Lung (tissue), 12 donors: ENCODE results near the gene OSM. TPM values are rescaled to one million over a fixed set of nuclear protein-coding genes. Genes with fewer than 3 reads are reported as not detected.

ENCODE experiments used
- ATAC-seq: fragments of 200-7000 bp; cut with Tn5 transposase; one replicate; pipeline ENCODE4 v1.9.1; 2020; ENCODE audit warnings: moderate number of reproducible peaks; ENCODE audit not compliant: insufficient read depth, low FRiP score
- DNase-seq, 3 donors: peaks; one replicate each; pipeline ENCODE4 v3.0.0-alpha.2; 2013 to 2017
- H3K27ac ChIP-seq, 2 donors: one replicate each; pipeline ENCODE4 v1.5.1; 2013; ENCODE audit warnings: mild to moderate bottlenecking in 2 of 2, moderate library complexity in 2 of 2, control low read depth in 1 of 2, inconsistent platforms in 1 of 2, low read depth in 1 of 2, low read length in 1 of 2
- H3K27me3 ChIP-seq, 3 donors: one replicate each; pipeline ENCODE4 v1.5.1; 2013; ENCODE audit warnings: low read length in 2 of 3; ENCODE audit not compliant: control insufficient read depth in 3 of 3, insufficient read depth in 3 of 3
- H3K36me3 ChIP-seq, 4 donors: one replicate each; pipeline ENCODE4 v1.5.1; 2013; ENCODE audit warnings: low read length in 4 of 4, mild to moderate bottlenecking in 1 of 4, moderate library complexity in 1 of 4; ENCODE audit not compliant: control insufficient read depth in 4 of 4, insufficient read depth in 4 of 4
- H3K4me1 ChIP-seq, 5 donors: one replicate each; pipeline ENCODE4 v1.5.1; 2013; ENCODE audit warnings: low read length in 5 of 5, mild to moderate bottlenecking in 2 of 5, moderate library complexity in 1 of 5; ENCODE audit not compliant: control insufficient read depth in 5 of 5, insufficient read depth in 5 of 5
- H3K4me3 ChIP-seq: one replicate; pipeline ENCODE4 v1.5.1; 2013; ENCODE audit warnings: mild to moderate bottlenecking, control low read depth, moderate library complexity
- H3K9ac ChIP-seq, 2 donors: one replicate each; pipeline ENCODE4 v1.5.1; 2013; ENCODE audit warnings: low read length in 2 of 2, control low read depth in 1 of 2; ENCODE audit not compliant: insufficient read depth in 1 of 2
- H3K9me3 ChIP-seq, 4 donors: one replicate each; pipeline ENCODE4 v1.5.1; 2013; ENCODE audit warnings: low read length in 3 of 4, mild to moderate bottlenecking in 1 of 4, moderate library complexity in 1 of 4; ENCODE audit not compliant: control insufficient read depth in 4 of 4, insufficient read depth in 3 of 4
- WGBS, 2 donors: extraction: QIAGEN DNeasy Blood & Tissue Kit; methylation state at CpG; one replicate each; pipeline ENCODE4 v1.1.7; 2013; 5-methylcytosine and 5-hydroxymethylcytosine counted together
- polyA plus RNA-seq, 2 donors: library from polyadenylated mRNA; stranded (reverse); fragments of 200-250 nt; gene quantifications; one replicate each; pipeline ENCODE4 v1.2.1, GENCODE V29; 2013
- total RNA-seq, 2 donors: library from RNA; depleted of rRNA in 1 of 2; stranded (reverse); fragments of >200 nt in 1 of 2; gene quantifications; one replicate each; pipeline ENCODE4 v1.2.1, GENCODE V29; 2014 to 2021
- TF ChIP-seq, protein P1 (sequence below): IDR thresholded peaks from 2 replicates; pipeline ENCODE4 v1.5.1; 2012; ENCODE audit warnings: mild to moderate bottlenecking; ENCODE audit errors: control extremely low read depth, extremely low read depth
- donor health status: control.
- donor health status: control.
- donor health status: Bipolar disorder and iron deficiency.
- donor health status: healthy.
- donor health status: DM: yes; HTN: yes; CAD: no.

Gene OSM
- total and polyA plus RNA-seq, 4 donors, result 0.57 to 33.2 (median 2.5) TPM

- TF ChIP-seq, protein P1, sequence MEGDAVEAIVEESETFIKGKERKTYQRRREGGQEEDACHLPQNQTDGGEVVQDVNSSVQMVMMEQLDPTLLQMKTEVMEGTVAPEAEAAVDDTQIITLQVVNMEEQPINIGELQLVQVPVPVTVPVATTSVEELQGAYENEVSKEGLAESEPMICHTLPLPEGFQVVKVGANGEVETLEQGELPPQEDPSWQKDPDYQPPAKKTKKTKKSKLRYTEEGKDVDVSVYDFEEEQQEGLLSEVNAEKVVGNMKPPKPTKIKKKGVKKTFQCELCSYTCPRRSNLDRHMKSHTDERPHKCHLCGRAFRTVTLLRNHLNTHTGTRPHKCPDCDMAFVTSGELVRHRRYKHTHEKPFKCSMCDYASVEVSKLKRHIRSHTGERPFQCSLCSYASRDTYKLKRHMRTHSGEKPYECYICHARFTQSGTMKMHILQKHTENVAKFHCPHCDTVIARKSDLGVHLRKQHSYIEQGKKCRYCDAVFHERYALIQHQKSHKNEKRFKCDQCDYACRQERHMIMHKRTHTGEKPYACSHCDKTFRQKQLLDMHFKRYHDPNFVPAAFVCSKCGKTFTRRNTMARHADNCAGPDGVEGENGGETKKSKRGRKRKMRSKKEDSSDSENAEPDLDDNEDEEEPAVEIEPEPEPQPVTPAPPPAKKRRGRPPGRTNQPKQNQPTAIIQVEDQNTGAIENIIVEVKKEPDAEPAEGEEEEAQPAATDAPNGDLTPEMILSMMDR, result no peak
- Histone ChIP-seq H3K4me1 (peaks cover 0 to 72% (median 10%) of the 10 kb centered on the region in 5 donors), H3K9ac (no peak overlapping the region), H3K27ac (no peak overlapping the region), H3K4me3 (no peak overlapping the region), H3K27me3 (peaks cover 0 to 5% (median 2%) of the 10 kb centered on the region in 3 donors), H3K9me3 (no peaks in the 10 kb centered on the region), H3K36me3 (no peaks in the 10 kb centered on the region)
- WGBS, 2 donors, result 56 to 70% methylated on average over 12 of the region's 12 CpGs
- DNase-seq (no peak), ATAC-seq (peak; percentile 8)
Observed at GRCh38 chr22:30250661-30251267, 15.9 kb downstream of the OSM start.

- Histone ChIP-seq H3K4me1 (peaks cover 0 to 72% (median 10%) of the 10 kb centered on the region in 5 donors), H3K36me3 (no peaks in the 10 kb centered on the region), H3K27ac (no peak overlapping the region), H3K27me3 (peaks cover 0 to 11% (median 2%) of the 10 kb centered on the region in 3 donors), H3K9me3 (no peaks in the 10 kb centered on the region), H3K4me3 (no peak overlapping the region), H3K9ac (no peak overlapping the region)
- TF ChIP-seq, protein P1, result no peak
- ATAC-seq (no peak), DNase-seq (no peak)
- WGBS, 2 donors, result 94% methylated on average over 3 of the region's 3 CpGs
Observed at GRCh38 chr22:30250039-30250565, 16.5 kb downstream of the OSM start.

DNA sequence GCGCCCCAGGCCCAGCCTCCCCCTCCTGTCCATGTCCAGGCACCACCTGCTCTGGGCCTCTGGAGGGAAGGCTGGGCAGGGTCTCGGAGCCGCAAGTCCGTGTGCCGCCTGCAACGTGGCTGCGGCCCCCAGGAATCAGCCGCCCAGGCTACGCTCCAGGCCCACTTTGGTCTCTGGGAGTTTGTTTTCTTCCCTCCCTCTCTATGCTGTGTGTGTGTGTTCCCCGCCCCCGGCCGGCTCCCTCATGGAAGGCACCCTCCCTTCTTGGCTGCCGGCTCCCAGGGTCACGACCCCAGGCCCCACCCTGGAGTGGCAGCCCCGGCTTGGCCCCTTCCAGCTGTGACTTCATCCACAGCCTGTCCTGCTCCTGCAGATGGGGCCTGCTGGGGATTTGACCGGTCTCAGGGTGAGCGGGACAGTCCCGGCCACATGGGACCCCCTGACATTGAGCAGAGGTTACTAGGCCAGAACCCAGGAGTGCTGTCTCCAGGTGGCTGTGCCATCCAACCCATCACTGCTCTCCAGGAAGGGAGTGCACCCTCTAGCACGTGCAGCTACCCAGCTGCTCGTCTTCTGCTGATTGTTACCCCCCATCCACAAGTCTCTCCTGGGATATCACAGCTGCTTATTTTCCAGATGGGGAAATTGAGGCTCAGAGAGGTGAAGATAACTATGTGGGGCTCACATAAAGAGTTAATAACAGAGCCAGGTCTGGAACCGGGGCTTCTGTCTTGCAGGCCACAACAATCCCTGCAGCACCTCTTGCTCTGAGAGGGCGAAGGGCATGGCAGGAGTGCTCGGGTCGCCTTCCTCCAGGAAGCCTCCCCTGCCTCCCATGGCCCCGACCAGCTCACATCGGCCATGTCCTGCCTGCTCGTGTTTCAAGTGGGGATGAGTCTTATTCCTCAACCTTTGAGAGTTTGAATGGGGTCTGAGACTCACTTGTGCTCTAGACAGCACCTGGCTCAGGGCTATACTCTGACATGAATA, 17.3 kb downstream of the OSM start:
- Histone ChIP-seq H3K27me3 (peaks cover 0 to 17% (median 2%) of the 10 kb centered on the region in 3 donors), H3K36me3 (no peaks in the 10 kb centered on the region), H3K27ac (no peak overlapping the region), H3K9ac (no peak overlapping the region), H3K4me3 (no peak overlapping the region), H3K9me3 (no peaks in the 10 kb centered on the region), H3K4me1 (peaks cover 0 to 65% (median 10%) of the 10 kb centered on the region in 5 donors)
- ATAC-seq (no peak), DNase-seq (peak; percentile 80 to 83 (median 83))
- TF ChIP-seq, protein P1, result no peak
- 72 to 82% methylated on average over 26 to 27 of the region's 27 CpGs for WGBS, 2 donors
